H1 (cell line): Measurements from ENCODE around the gene UTP25. TPM values are rescaled to one million over a fixed set of nuclear protein-coding genes. Genes with fewer than 3 reads are reported as not detected.

Experiments
- CTCF ChIA-PET: fragments of 300-600 bp; sonication (Branson Sonifier 250); formaldehyde crosslinking; loops from one replicate; lab custom pipeline; 2021; ENCODE audit not compliant: partially characterized antibody; lab: Charles Lee
- POLR2A ChIA-PET: fragments of 300-600 bp; sonication (Branson Sonifier 250); formaldehyde crosslinking; loops from one replicate; lab custom pipeline; 2021; ENCODE audit warnings: inconsistent platforms; ENCODE audit not compliant: partially characterized antibody; lab: Charles Lee
- DNase-seq, 2 experiments: peaks; one replicate each; pipeline versions ENCODE4 v3.0.0 to v3.0.0-alpha.2; 2010 to 2022; ENCODE audit warnings: low spot score in 2 of 2, low read depth in 1 of 2, mixed read lengths in 1 of 2
- FAIRE-seq: peaks from 2 replicates; lab custom pipeline; 2011; peaks lifted over from hg19 to GRCh38; lab: Jason Lieb, UNC
- H2AFZ ChIP-seq: 2 replicates; pipeline ENCODE4 v1.8.1; 2012; ENCODE audit warnings: low read length, inconsistent platforms
- H2AK5ac ChIP-seq: 2 replicates; pipeline ENCODE4 v1.6.1; 2013; ENCODE audit warnings: low read depth, low read length
- H2BK120ac ChIP-seq: replicated peaks from 2 replicates; pipeline ENCODE3; 2013; ENCODE audit warnings: low read depth, low read length, inconsistent platforms
- H2BK12ac ChIP-seq: 2 replicates; pipeline ENCODE4 v1.6.1; 2013; ENCODE audit warnings: low read depth, low read length
- H2BK15ac ChIP-seq: 2 replicates; pipeline ENCODE4 v1.6.1; 2013; ENCODE audit warnings: low read length
- H2BK20ac ChIP-seq: 2 replicates; pipeline ENCODE4 v1.6.1; 2013; ENCODE audit warnings: low read length
- H2BK5ac ChIP-seq: 2 replicates; pipeline ENCODE4 v1.6.1; 2013; ENCODE audit warnings: low read depth, low read length
- H3K14ac ChIP-seq: 2 replicates; pipeline ENCODE4 v1.6.1; 2013; ENCODE audit warnings: inconsistent platforms; ENCODE audit not compliant: insufficient read length
- H3K18ac ChIP-seq: 2 replicates; pipeline ENCODE4 v1.6.1; 2013; ENCODE audit warnings: low read length; ENCODE audit errors: extremely low read depth
- H3K23ac ChIP-seq: 2 replicates; pipeline ENCODE4 v1.6.1; 2013; ENCODE audit warnings: inconsistent platforms; ENCODE audit not compliant: insufficient read length
- H3K23me2 ChIP-seq: 2 replicates; pipeline ENCODE4 v1.6.1; 2013; ENCODE audit warnings: low read depth, low read length
- H3K27ac ChIP-seq: 2 replicates; pipeline ENCODE4 v1.6.1; 2011; ENCODE audit warnings: low read depth, low read length, inconsistent platforms
- H3K27me3 ChIP-seq, 4 experiments: replicated peaks in 1 of 4; 1 replicate in 1 of 4; 2 replicates in 3 of 4; pipeline versions ENCODE4 v1.6.1 to v1.8.1; 2011 to 2013; ENCODE audit warnings: low read length in 3 of 4, mild to moderate bottlenecking in 3 of 4, inconsistent platforms in 2 of 4, mixed read lengths in 2 of 4, moderate library complexity in 1 of 4; ENCODE audit not compliant: control insufficient read depth in 3 of 4, insufficient read depth in 3 of 4; ENCODE audit errors: extremely low read depth in 1 of 4
- H3K36me3 ChIP-seq, 4 experiments: 2 replicates each; pipeline versions ENCODE4 v1.6.1 to v1.8.1; 2011 to 2013; ENCODE audit warnings: mild to moderate bottlenecking in 4 of 4, low read length in 3 of 4, moderate library complexity in 2 of 4, control low read depth in 1 of 4, inconsistent platforms in 1 of 4; ENCODE audit not compliant: insufficient read depth in 4 of 4, control insufficient read depth in 2 of 4
- H3K4ac ChIP-seq: replicated peaks from 2 replicates; pipeline ENCODE3; 2013; ENCODE audit warnings: low read length, low read depth, mixed read lengths, inconsistent platforms; ENCODE audit not compliant: insufficient read length
- H3K4me1 ChIP-seq, 4 experiments: replicated peaks in 1 of 4; 1 replicate in 1 of 4; 2 replicates in 3 of 4; pipeline versions ENCODE4 v1.6.1 to v1.8.1; 2011 to 2013; ENCODE audit warnings: low read length in 3 of 4, inconsistent platforms in 2 of 4, mixed read lengths in 1 of 4; ENCODE audit not compliant: insufficient read depth in 4 of 4, control insufficient read depth in 3 of 4
- H3K4me2 ChIP-seq, 2 experiments: 2 replicates each; pipeline versions ENCODE4 v1.6.1 to v1.8.1; 2011 to 2013; ENCODE audit warnings: low read depth in 2 of 2, low read length in 2 of 2, control low read depth in 1 of 2, inconsistent platforms in 1 of 2, mild to moderate bottlenecking in 1 of 2; ENCODE audit not compliant: insufficient read depth in 1 of 2
- H3K4me3 ChIP-seq, 4 experiments: fragments of 200-600, 300-600 bp in 1 of 4; sonication (generic), shearing (Covaris generic), sonication (Bioruptor Twin) in 1 of 4; 2 replicates each; pipeline versions ENCODE4 v1.5.1 to v1.8.1; 2011 to 2016; ENCODE audit warnings: low read length in 4 of 4, low read depth in 3 of 4, control low read depth in 2 of 4, inconsistent platforms in 2 of 4, mild to moderate bottlenecking in 2 of 4, mixed read lengths in 1 of 4, moderate library complexity in 1 of 4; ENCODE audit not compliant: insufficient read depth in 2 of 4; ENCODE audit errors: extremely low read depth in 1 of 4
- H3K56ac ChIP-seq: replicated peaks from 2 replicates; pipeline ENCODE3; 2013; ENCODE audit warnings: low read depth, mild to moderate bottlenecking, mixed read lengths, low read length, inconsistent platforms; ENCODE audit not compliant: insufficient read length
- H3K79me1 ChIP-seq: 2 replicates; pipeline ENCODE4 v1.6.1; 2013; ENCODE audit warnings: low read depth, low read length, control low read depth
- H3K79me2 ChIP-seq, 2 experiments: 2 replicates each; pipeline versions ENCODE4 v1.6.1 to v1.8.1; 2012 to 2013; ENCODE audit warnings: low read length in 2 of 2, mild to moderate bottlenecking in 2 of 2, inconsistent platforms in 1 of 2; ENCODE audit not compliant: insufficient read depth in 2 of 2, control insufficient read depth in 1 of 2
- H3K9ac ChIP-seq, 4 experiments: replicated peaks in 1 of 4; 1 replicate in 1 of 4; 2 replicates in 3 of 4; pipeline versions ENCODE4 v1.6.1 to v1.8.1; 2011 to 2013; ENCODE audit warnings: low read depth in 3 of 4, low read length in 3 of 4, control low read depth in 2 of 4, mild to moderate bottlenecking in 2 of 4, moderate library complexity in 2 of 4, inconsistent platforms in 1 of 4; ENCODE audit errors: extremely low read depth in 1 of 4
- H3K9me3 ChIP-seq, 2 experiments: 2 replicates each; pipeline versions ENCODE4 v1.6.1 to v1.8.1; 2012 to 2013; ENCODE audit warnings: mild to moderate bottlenecking in 2 of 2, moderate library complexity in 2 of 2, control low read depth in 1 of 2, inconsistent platforms in 1 of 2, low read depth in 1 of 2, low read length in 1 of 2, mixed read lengths in 1 of 2; ENCODE audit not compliant: insufficient read depth in 2 of 2
- H4K20me1 ChIP-seq, 2 experiments: replicated peaks in 1 of 2; 2 replicates each; pipeline versions ENCODE3 to v1.8.1; 2011 to 2013; ENCODE audit warnings: inconsistent platforms in 2 of 2, low read length in 2 of 2, mild to moderate bottlenecking in 1 of 2; ENCODE audit not compliant: insufficient read depth in 2 of 2, control insufficient read depth in 1 of 2
- H4K5ac ChIP-seq: 2 replicates; pipeline ENCODE4 v1.6.1; 2013; ENCODE audit warnings: low read length, low read depth, mixed read lengths, inconsistent platforms; ENCODE audit not compliant: insufficient read length
- H4K8ac ChIP-seq: 2 replicates; pipeline ENCODE4 v1.8.0; 2013; ENCODE audit warnings: mild to moderate bottlenecking, moderate library complexity, low read length, inconsistent platforms; ENCODE audit not compliant: insufficient read depth; ENCODE audit errors: extremely low read depth
- H4K91ac ChIP-seq: replicated peaks from 2 replicates; pipeline ENCODE3; 2013; ENCODE audit warnings: low read length, mixed read lengths, inconsistent platforms; ENCODE audit not compliant: insufficient read length
- ASH2L ChIP-seq: fragments of 200-600, 300-600 bp; sonication (generic); IDR thresholded peaks from one replicate; pipeline ENCODE4 v1.7.1; 2017; ENCODE audit warnings: low read length
- BCL11A ChIP-seq, 2 experiments: IDR thresholded peaks; one replicate each; pipeline ENCODE4 v1.6.1; 2011; ENCODE audit warnings: low read depth in 2 of 2, low read length in 2 of 2, mild to moderate bottlenecking in 2 of 2
- EZH2 ChIP-seq: fragments of 200-600 bp; sonication (generic); IDR thresholded peaks from 2 replicates; pipeline ENCODE4 v1.7.1; 2012; ENCODE audit warnings: low read depth, mild to moderate bottlenecking, moderate library complexity, low read length, inconsistent platforms; ENCODE audit not compliant: severe bottlenecking
- HDAC6 ChIP-seq: IDR thresholded peaks from one replicate; pipeline ENCODE4 v1.7.1; 2012; ENCODE audit warnings: low read depth, mild to moderate bottlenecking, inconsistent platforms, low read length, moderate library complexity
- SP1 ChIP-seq: IDR thresholded peaks from 2 replicates; pipeline ENCODE4 v1.6.1; 2011; ENCODE audit warnings: low read depth, low read length
- WGBS, 2 experiments: shearing (Covaris generic) in 1 of 2; methylation state at CpG; one replicate each; pipeline versions ENCODE4 v1.1.6 to v1.1.7; 2013 to 2015; ENCODE audit warnings: low lambda C conversion rate in 2 of 2, mixed read lengths in 2 of 2, inconsistent platforms in 1 of 2, low coverage in 1 of 2, missing lambda C conversion rate in 1 of 2; ENCODE audit not compliant: insufficient replicate concordance in 2 of 2, insufficient coverage in 1 of 2, insufficient read length in 1 of 2; ENCODE audit errors: extremely low coverage in 1 of 2, missing lambda C conversion rate in 1 of 2; 5-methylcytosine and 5-hydroxymethylcytosine counted together
- polyA plus RNA-seq, 7 experiments: library from polyadenylated mRNA; depleted of rRNA in 3 of 7; stranded (reverse) in 5 of 7; unstranded in 2 of 7; fragments of >200 nt in 5 of 7; fragments of 200-250 nt in 2 of 7; gene quantifications; 1 replicate in 5 of 7; 2 replicates in 1 of 7; 4 replicates in 1 of 7; pipeline versions ENCODE4 v1.2.1 to v1.2.3, GENCODE V29; 2011 to 2013; ENCODE audit warnings: missing spikeins in 2 of 7, mixed read lengths in 2 of 7
- total RNA-seq: library from RNA; stranded (reverse); fragmentation: NEBNext Ultra II Directional; extraction: Animal tissue kit (Norgen Biotek cat#: 25700); gene quantifications from 2 replicates; pipeline ENCODE4 v1.2.1, GENCODE V29; 2021

The UTP25 gene
- total and polyA plus RNA-seq, 2 of the 8 experiments (the other 6 are each of a cell fraction or from before 2014, with no cell fraction given), result 4.0 to 7.6 TPM

DNA sequence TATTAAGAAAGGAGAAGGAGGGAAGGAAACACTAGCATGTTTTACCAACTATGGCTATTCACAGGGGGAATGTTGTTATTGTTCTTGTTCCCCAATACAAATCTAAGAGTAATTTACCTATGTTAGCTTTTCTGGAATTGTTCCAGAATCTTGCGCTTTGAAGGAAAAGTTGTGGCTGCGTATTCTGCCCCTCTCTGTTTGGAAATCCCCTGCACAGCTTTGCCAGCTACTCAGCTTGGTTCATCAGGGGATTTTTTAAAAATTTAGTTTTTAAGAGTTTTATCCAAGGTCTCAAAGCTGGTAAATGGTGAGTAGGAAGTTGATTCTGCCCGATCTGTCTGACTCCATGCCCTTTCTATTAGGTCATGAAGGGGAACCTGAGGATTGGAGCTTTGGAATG lies 12.3 kb upstream of the UTP25 start:
- no peaks in the 10 kb centered on the region for H3K23me2 ChIP-seq
- no peak overlapping the region for H3K23ac ChIP-seq
- FAIRE-seq, result no peak
- no peak overlapping the region for H3K4me3 ChIP-seq
- no peak overlapping the region for H3K18ac ChIP-seq
- no peaks in the 10 kb centered on the region for H4K20me1 ChIP-seq
- H3K4me1 ChIP-seq, result peaks cover 0 to 2% (median 0%) of the 10 kb centered on the region in 4 experiments; a peak in 3 of 7 replicates
- H2BK20ac ChIP-seq, result no peak overlapping the region
- 94% methylated on average over 3 of the region's 3 CpGs; no CpG with 5 or more reads in 1 of the 2 experiments for WGBS, 2 experiments
- H3K9me3 ChIP-seq, result no peaks in the 10 kb centered on the region
- no peak overlapping the region for H4K5ac ChIP-seq
- TF ChIP-seq EZH2 (no peak), ASH2L (no peak), BCL11A (IDR thresholded peaks at IDR 0.05; ENCODE audit: low read depth in 2 of 2, low read length in 2 of 2) (no peak), HDAC6 (no peak), SP1 (no peak)
- H3K4ac ChIP-seq, result no peak overlapping the region
- no peak overlapping the region for H3K27ac ChIP-seq
- CTCF ChIA-PET, result interaction anchor here (1.1 to 11.7 kb wide), 6 partner anchors 8 to 67 kb away, joined by 3 to 254 read pairs (median 4); partner anchors contain the start of genes IRF6 and UTP25
- no peaks in the 10 kb centered on the region for H3K36me3 ChIP-seq
- H2BK5ac ChIP-seq, result no peak overlapping the region
- H4K8ac ChIP-seq, result no peak overlapping the region
- no peak overlapping the region for H2BK12ac ChIP-seq
- H3K4me2 ChIP-seq, result no peak overlapping the region
- H3K56ac ChIP-seq, result no peak overlapping the region
- H2BK120ac ChIP-seq, result no peak overlapping the region
- H2BK15ac ChIP-seq, result no peak overlapping the region
- H3K14ac ChIP-seq, result no peak overlapping the region
- no peak overlapping the region for H4K91ac ChIP-seq
- no peaks in the 10 kb centered on the region for H3K79me2 ChIP-seq
- POLR2A ChIA-PET, result interaction anchor here (0.8 to 2.0 kb wide), 2 partner anchors 8 to 12 kb away, joined by 3 to 4 read pairs; partner anchors contain the start of gene UTP25
- H2AFZ ChIP-seq, result no peak overlapping the region
- DNase-seq, result no peak
- no peaks in the 10 kb centered on the region for H3K79me1 ChIP-seq
- no peaks in the 10 kb centered on the region; a peak in 1 of 7 replicates for H3K27me3 ChIP-seq
- no peak overlapping the region for H2AK5ac ChIP-seq
- H3K9ac ChIP-seq, result no peak overlapping the region
